Measurements from ENCODE around the gene NCOA1.

- TF ChIP-seq, protein P1, sequence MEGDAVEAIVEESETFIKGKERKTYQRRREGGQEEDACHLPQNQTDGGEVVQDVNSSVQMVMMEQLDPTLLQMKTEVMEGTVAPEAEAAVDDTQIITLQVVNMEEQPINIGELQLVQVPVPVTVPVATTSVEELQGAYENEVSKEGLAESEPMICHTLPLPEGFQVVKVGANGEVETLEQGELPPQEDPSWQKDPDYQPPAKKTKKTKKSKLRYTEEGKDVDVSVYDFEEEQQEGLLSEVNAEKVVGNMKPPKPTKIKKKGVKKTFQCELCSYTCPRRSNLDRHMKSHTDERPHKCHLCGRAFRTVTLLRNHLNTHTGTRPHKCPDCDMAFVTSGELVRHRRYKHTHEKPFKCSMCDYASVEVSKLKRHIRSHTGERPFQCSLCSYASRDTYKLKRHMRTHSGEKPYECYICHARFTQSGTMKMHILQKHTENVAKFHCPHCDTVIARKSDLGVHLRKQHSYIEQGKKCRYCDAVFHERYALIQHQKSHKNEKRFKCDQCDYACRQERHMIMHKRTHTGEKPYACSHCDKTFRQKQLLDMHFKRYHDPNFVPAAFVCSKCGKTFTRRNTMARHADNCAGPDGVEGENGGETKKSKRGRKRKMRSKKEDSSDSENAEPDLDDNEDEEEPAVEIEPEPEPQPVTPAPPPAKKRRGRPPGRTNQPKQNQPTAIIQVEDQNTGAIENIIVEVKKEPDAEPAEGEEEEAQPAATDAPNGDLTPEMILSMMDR (IDR thresholded peaks at IDR 0.05): no peak
- TF ChIP-seq POLR2A (IDR thresholded peaks at IDR 0.05): no peak
These were observed 39.7 kb downstream of the NCOA1 start for GRCh38 chr2:24530796-24531195.

All from testis (tissue), 2 donors.